HG03565 (cell line): Measurements from ENCODE around the gene ADCY2.

Experiments
- ATAC-seq: cut with Tn5 transposase; IDR thresholded peaks from one replicate; pipeline ENCODE4 v1.9.1; 2021; ENCODE audit warnings: mild to moderate bottlenecking, moderate library complexity; ENCODE audit not compliant: unreplicated experiment

Gene ADCY2

DNA sequence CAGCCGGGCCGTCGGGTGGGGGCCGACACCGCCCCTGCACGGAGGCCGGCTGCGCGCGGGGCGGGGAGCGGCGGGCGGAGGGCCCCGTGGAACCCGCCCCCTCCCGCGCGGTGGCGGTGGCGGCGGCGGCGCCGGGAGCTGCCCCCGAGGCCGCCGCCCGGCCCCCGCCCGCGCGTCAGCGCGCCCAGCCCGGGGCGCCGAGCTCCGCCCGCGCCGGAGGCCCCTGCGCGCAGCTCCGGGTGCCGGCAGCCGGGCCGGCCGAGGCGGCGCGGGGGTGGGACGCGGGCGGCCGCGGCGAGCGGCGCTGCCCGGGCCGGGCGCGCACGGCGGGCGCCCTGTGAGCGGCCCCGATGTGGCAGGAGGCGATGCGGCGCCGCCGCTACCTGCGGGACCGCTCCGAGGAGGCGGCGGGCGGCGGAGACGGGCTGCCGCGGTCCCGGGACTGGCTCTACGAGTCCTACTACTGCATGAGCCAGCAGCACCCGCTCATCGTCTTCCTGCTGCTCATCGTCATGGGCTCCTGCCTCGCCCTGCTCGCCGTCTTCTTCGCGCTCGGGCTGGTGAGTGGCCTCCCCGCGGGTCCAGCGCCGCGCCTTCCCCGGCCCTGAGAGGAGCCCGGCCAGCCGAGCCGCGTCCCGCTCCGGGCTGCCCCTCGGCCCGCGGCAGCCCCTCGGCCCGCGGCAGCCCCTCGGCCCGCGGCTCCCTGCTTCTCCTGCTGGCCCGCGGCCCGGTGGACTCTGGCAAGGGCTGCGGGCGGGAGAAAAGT is at the start of gene ADCY2:
ADCY2 (plus strand) TSS at position 192 of the 766 bp plus-strand sequence; CDS start at position 351, 159 bp downstream.
- ATAC-seq: no peak

DNA sequence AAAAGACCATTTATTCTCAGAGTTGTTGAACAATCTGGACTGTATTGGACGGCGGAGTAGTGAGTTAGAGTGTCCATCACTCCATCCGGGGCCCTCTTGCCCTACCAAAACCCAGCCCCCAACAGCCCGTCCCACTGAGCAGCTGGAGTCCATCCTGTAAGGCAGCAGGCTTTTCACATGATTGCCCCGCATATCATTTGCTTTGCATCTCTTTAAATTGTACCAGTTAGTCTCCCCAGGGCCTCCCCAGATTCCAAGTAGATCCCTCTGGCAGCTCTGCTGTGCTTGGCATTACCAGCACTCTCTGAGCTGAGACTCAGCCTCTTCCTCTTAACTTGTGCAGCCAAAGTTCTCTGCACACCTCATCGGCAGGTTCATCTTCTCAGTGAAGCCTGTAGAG is 48.6 kb upstream of the ADCY2 start:
- ATAC-seq: no peak

DNA sequence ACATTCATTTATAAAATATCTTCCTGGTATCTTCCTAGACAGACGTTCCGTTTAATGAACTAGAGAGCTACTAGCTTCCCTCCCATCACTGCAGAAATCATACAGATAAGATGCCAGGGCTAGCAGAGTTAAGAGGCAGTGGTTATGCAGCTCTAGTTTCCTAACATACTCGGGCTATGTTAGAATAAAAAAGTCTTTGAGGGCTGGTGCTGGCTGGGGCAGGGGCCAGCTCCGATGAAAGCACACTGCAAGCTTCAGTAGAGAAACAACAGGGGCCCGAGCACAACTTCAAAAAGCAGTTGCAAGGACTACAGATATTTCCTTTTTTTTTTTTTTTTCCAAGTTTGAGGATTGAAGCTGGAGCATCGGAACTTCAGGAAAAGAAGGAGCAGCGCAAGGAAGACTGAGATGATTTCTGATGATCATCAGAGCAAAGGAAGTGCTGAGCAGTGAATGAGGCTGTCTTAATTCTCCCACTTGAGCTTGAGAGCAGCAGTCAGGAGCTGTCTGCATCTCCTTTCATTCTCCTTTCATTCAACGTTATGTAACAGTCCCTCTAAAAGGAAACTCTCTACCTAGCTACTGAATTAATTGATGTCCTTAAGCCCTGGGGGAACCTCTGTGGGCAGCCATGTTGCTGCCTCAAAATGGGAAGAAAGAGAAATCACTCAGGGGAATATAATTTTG is 47.6 kb upstream of the ADCY2 start:
- ATAC-seq: no peak

DNA sequence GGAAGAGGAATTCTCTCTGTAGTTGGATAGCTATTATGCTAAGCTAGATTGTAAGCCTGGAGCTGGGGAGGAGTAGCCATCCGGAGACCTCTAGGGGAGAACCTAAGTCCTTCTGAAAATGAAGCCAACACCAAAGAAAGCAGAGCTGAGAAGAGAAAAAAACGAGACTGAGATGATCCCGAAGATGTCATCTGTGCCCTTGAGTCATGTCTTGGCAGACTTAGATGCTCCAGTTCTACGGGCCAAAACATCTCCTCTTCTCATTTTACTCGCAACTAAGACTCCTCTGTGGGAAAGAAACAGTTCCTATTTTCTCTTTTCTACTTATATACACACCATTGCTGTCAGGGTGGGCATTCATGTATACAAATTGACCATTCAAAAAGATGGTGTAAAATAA is 34.3 kb upstream of the ADCY2 start:
- no peak for ATAC-seq

DNA sequence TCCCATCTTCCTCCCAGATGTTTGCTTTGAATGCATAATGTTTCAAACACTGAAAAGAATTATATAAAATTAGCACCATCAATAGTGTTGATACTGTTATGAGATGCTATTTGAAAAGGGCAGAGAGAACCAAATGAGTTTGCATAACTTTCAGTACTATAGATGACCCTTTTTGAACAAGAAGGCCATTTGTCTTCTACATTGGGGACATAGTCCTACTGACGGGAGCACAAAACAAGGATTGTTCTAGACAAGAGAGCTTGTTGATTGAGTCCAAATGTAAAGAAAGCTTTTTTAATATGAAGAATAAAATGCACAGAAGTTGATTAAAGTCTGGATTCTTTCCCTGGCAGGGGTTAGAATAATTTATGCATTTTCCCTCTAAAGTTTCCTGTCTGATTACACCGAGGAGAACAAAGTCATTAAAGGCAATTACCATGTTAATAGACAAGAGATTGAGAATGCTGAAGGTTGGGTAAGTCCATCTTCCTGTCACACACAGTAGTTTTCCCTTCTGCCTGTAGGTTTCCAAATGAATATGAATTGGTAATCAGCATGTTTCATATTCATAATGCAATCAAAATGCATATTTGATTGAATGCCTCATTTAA is 32.8 kb upstream of the ADCY2 start:
- ATAC-seq: no peak

DNA sequence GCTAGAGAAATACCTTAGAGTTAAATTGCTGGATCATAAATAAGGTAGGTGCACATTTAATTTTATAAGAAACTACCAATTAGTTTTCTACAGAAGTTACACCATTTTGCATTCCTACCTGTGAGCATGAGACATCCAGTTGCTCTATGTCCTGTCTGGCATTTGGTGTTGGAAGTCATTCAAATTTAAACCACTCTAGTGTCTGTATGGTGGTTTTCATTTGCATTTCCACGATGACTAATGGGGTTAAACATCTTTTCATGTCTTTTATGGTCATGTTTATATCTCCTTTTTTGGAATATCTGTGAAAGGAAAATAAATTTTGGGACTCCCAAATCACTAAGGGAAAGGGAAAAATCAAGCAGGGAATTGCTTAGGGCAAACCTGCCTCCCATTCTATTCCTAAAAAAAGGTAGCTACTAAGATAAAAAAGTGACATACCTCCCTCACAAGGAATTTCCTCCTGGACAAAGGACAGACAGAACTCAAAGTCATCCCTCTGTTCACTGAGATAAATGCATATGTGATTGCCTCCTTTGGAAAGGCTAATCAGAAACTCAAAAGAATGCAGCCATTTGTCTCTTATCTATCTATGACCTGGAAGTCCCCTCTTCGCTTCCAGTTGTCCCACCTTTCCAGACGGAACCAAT is 31.6 kb upstream of the ADCY2 start:
- no peak for ATAC-seq

DNA sequence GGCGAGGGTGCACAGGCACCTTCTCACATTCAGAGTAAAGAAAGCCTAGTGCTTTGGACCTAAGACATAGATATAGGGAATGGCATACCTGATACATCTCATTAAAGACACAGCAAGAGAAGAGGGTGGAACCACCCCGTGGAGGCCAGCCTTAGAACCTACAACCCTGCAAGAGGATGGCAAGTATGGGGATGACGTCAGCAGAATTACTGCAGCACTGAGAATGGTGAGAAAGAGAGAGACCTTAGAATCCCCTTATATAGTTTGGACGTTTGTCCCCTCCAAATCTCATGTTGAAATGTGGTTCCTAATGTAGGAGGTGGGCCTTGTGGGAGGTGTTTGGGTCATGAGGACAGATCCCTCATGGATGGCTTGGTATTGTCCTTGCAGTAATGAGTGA is 28.2 kb upstream of the ADCY2 start:
- no peak for ATAC-seq

DNA sequence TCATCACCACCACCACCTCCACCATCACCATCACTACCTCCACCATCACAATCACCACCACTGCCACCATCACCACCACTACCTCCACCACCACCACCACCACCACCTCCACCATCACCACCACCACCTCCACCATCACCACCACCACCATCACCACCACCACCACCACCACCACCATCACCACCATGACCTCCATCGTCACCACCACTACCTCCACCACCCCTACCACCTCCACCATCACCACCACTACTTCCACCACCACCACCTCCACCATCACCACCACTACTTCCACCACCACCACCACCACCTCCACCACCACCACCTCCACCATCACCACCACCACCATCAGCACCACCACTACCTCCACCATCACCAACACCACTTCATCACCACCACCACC is 23.5 kb upstream of the ADCY2 start:
- no peak for ATAC-seq

DNA sequence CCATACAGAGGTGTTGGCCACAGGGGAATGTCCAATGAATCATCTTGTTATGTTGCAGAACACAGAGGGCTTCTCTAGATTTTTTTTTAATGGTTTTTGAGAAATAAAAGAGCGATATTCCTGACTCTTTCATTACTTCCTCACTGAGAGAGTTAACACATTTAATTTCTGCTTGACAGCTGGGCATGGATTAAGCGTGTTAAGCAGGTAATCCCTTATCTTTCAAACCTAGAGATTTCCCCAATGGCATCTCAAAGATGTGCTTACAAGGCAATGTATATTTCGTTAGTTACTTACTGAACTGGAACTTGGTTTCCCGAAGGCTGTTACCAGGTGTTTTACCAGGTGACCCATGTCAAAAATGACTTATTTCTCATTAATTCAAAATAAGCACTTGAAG is 21.8 kb upstream of the ADCY2 start:
- ATAC-seq: no peak

DNA sequence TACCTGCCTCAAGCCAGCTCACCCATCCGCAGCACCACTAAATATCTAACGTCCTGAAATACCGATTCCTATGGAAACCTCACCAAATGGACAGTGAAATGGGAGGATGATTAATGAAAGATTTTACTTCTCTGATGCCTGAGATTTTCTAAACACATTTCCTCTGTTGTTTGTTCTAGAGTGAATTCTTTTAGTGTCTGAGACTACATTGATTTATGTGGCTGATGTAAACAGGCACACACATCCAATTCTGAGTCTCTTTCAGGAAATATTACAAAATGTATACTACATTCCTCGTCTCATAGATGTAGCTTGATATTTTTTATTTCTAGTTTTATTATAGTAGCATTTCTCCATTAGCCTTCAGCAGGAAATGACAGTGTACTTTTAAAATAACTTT is 20.5 kb upstream of the ADCY2 start:
- no peak for ATAC-seq

DNA sequence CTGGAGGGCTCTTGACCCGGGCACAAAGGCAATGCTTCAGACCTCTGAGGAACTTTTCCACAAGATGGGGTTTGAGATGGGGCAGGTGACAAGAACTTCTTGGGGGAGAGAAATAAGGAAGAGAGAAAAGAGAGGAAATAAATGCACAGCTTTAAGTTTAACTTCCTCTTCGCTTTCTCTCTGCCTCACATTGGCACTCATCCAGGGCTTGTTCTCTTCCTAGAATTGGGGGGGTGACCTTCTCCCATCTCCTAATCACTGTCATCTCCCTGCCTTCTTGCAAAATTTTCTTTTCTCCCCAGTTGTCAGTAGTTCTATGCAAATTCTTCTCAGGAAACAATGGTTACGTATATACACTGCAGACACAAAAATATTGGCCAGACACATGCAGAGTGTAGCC is 19.1 kb upstream of the ADCY2 start:
- ATAC-seq: no peak

DNA sequence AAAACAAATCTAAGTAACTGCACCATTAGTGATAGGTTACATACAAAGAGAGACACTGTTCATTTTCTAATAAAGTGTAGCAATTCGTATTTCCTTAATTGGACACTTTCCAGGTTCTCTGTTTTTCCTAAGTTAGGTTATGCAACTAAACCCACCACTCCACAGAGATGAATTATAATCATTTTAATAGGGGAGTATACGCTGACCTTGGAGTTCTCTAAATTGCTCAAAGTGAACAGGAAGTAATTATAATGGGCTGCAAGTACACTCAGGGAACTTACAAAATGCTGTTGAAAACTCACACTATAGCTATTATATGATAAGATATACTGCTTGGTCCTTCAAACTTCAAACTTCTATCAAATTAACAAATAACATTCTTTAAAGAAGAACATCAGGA is 18.2 kb upstream of the ADCY2 start:
- ATAC-seq: no peak

DNA sequence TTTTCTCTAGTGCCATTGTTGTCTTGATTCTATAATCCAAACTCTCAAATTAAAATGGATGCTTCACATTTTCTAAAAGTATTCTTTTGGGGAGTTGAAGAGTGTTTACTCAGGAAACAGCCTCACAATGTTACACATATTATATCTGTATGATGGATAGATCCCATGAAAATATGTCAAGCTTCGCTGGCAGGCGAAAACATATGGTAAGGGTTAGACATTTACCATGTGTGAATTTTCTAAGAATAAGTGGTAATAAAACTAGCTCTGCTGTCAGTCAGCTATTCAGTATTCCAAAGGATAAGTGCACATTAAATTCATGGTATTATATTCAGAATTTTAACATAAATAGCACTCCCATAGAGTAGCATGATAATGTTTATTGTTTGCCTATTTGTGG is 13.3 kb upstream of the ADCY2 start:
- ATAC-seq: no peak

DNA sequence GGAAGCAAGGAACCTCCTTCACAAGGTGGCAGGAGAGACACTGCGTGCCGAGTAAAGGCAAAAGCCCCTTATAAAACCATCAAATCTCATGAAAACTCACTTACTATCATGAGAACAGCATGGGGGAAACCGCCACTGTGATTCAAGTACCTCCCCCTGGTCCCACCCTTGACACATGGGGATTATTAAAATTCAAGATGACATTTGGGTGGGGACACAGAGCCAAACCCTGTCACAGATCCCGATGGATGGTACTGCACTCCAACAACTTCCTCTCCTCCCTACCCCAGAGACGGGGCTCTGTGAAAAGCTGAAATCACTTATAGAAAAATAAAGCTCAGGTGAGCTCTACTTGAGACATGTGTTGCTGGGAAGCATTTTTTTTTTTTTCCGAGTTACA is 10.3 kb upstream of the ADCY2 start:
- no peak for ATAC-seq

DNA sequence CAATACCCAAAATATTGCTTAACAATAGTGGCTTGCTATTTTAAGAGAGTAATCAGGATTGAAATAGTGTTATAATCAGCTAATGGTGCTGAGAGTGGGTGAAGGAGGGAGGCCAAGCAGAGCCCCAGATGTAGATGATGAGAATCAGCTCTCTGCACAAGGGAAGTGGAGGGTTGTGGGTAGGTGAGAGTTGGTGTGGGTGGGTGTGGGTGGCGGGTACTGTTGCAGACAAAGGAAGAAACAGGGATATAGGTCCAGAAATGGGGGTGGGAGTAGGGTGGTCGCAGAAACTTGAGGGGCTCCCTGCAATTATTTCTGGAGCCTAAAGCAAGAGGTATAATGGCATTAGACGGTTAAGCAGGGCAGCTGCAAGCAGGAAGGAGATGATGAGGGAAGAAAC is 7.4 kb upstream of the ADCY2 start:
- ATAC-seq: no peak

DNA sequence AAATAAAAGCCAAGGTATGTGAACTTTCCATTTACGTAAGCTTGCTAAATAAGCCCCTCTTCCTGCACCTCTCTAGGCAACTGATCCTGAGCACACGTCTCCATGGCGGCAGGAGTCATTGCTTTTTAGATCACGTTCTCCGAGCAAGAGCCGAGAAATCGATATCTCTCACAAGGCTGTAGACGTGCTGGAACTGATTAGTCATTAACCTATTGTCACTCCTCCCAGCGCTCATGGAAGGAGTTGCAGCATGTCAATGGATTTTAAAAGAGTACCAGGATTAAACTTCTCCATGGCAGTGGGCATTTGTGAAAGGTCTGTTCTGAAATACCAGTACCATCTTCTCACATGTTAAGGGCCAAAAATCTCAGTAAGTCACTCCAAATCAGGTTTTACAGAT is 4.7 kb upstream of the ADCY2 start:
- no peak for ATAC-seq

DNA sequence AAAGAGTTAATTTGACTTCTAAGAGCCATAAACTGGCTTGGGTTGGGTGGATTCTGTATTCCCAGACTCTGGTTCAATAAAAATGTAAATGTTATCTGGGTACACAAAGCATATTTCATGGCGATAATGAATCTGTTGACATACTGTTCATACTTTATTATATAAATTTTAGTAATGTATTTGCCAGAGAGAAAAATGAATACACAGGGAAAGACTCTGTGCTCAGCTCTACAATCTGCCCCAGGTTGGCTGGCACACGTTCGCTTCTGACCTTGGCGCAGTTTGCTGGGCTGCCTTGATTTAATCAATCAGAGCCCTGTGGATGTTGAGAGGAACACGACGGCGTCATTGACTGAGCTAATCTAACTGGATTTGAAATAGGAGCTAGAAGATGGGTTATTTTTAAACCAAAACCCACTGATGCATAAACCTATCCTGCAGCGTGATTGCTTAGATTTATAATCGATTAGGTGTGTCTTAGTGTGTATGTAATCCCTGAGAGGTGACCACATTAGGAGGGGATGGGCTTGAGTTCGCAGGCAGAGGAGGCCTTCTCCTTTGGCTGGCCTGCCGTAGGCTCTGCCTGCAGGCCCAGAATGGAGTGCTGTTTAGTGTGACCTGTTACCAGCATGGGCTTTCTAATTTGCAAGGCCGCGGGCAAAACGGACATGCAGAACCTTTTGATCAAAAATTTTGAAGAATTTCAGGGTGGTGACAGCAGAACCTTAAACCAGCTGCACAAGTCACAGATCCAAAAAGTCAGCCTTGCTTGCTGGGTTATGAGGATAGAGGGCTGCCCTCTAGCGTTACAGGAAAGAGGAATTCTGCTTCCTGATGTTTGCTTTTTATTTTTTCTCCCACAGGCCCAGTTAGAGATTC is 3.9 kb upstream of the ADCY2 start:
- ATAC-seq: no peak

DNA sequence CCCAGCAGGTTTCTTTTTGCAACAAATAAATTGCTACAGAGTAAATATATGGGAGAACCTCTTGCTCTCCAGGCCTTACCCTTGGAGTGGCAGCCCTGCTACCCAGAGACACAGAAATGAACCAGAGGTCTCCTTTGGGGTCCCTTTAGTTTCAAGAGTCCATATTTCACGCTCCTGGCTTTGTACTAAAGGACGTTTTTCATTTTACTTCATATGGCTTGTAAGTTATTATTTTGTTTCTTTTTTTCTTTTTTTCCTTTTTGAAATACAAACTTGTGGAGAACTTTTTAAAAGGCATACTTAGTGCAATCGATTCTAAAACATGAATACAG is 3.3 kb upstream of the ADCY2 start:
- no peak for ATAC-seq

DNA sequence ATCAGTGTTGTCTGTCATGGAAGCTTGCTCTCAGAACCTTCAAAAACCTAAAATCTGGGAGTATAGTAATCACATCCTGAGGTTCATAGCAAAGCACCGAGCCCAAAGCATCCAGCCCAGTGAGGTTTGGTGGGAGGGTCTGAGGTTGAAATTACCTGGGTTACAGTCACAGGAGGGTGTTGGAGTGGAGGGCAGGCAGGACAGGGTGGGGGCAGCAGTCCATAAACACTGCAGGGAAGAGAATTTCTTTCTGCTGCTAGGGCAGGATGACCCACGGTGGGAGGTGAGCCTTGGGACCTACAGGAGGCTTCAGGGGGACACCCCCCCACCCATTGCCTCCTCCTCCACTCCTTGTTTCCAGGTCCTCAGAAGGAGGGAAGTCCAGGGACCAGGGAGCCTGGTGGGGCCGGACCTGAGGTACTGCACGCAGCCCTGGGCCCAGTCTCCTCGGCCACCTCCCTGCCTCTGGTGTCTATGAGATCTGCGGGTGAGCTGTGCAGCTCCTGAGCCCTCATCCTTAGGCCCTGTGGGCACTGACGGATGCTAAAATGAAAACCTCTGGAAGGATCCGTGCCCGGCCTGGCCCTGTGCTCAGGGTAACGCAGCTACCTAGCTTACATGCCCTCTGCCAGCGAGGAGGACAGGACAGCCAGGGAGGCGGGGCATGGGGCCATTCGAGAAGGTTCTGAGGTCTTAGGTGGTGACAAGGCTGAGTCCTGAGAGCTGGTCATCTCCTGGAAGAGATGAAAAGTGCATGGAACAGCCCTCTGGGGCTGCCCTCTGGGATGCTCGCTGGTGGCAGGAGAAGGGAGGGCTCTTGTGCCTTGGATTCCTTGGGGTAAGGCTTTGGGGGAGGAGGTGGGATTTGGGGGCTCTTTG is 1.8 kb upstream of the ADCY2 start:
- ATAC-seq: no peak

DNA sequence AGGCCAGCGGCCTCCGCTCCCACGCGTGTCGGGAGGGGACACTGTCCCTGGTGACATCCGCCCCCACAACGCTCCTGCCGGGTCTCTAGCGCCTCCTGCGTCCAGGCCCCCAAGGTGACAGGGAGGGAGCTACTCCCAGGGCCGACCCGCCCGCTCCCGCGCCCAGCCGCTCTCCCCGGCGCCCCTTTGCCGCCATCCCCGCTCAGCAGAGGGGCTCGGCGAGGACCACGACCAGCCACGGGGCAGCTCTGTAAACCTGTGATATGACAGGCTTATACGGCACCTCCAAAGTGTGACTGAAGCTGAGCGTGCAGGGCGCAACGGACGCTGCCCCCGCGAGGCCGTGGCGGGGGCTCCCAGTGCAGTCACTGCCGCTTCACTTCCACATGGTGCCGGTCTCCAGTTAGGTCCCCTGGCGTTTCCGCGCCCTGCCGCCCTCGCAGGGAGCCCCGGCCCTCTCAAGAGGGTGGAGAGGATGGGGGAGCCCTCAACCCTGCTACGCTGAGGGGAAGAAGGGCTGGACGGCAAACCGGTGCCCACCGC is 978 bp upstream of the ADCY2 start:
- ATAC-seq: no peak
